GM21390 (cell line): ENCODE results near the gene ABR.
"Not testable (repeated sequence)": the region's sequence is repeated elsewhere in the genome, so short reads cannot be mapped to it uniquely, and the experiment has no call there.

Experiments used
- ATAC-seq: cut with Tn5 transposase; IDR thresholded peaks from one replicate; pipeline ENCODE4 v1.9.1; 2021; ENCODE audit not compliant: unreplicated experiment

Gene ABR

DNA sequence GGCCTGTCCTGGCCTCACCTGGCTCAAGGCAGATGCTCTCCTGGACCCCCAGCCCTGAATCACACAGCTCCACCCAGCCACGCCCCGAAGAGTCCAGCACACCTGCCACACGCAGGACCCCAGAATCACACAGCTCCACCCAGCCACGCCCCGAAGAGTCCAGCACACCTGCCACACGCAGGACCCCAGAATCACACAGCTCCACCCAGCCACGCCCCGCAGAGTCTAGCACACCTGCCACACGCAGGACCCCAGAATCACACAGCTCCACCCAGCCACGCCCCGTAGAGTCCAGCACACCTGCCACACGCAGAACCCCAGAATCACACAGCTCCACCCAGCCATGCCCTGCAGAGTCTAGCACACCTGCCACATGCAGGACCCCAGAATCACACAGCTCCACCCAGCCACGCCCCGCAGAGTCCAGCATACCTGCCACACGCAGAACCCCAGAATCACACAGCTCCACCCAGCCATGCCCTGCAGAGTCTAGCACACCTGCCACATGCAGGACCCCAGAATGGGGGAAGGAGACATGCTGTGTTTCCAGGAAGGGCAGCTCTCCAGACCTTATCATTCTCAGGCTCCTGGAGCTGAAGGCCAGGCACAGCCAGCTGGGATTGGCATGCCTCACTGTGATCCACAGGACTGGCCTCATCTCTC lies 105.7 kb downstream of the ABR start:
- ATAC-seq: not testable (repeated sequence)

DNA sequence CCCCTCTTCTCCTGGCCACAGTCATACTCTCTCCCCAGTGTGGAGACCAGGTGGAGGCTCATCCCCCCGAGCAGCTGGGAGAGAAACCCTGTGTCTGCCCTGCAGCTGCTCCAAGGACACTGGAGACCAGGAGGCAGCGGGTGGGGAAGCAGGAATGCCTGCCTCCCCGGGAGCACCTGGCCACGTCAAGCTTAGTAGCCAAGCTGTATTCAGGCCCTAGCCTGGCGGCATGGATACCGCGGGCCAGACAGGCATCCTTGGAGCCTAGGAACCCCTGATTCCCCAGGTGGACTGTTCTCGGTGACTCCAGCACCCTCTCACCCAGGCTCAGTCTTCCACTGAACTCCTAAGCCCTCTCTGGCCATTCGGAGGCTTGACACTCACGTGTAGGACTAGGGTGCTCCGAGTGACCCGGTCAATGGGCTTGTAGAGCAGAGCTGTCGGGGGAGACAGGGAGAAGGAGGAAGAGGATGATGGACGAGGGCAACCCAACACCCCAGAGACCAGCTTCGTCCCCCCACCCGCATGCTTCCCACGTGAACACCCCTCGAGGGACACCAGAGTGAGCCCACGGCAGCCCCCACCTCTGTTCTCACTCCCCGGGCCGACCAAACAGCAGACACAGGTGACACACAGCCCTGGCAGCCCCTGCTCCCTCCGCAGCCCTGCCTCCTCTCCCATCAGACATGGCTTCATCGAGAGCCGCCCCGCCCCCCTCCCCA lies 106.4 kb downstream of the ABR start:
- ATAC-seq: no peak

DNA sequence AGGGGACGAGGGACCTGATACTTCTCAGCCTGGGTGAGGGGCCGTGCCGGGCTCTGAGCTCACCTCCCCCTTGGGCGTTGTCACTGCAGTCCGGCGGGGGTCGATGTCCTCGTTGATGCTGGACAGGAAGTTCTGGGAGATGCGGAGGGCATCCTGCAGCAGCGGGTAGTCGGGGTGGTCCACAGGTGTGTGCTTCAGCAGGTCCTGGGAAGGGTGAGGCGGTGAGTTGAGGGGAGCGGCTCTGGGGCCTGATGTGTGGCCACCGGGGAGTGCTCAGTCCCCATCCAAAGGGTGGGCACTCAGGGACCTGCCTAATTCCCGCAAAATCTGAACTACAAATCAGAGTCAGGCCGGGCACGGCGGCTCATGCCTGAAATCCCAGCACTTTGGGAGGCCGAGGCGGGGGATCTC lies 107.2 kb downstream of the ABR start:
- no peak for ATAC-seq

DNA sequence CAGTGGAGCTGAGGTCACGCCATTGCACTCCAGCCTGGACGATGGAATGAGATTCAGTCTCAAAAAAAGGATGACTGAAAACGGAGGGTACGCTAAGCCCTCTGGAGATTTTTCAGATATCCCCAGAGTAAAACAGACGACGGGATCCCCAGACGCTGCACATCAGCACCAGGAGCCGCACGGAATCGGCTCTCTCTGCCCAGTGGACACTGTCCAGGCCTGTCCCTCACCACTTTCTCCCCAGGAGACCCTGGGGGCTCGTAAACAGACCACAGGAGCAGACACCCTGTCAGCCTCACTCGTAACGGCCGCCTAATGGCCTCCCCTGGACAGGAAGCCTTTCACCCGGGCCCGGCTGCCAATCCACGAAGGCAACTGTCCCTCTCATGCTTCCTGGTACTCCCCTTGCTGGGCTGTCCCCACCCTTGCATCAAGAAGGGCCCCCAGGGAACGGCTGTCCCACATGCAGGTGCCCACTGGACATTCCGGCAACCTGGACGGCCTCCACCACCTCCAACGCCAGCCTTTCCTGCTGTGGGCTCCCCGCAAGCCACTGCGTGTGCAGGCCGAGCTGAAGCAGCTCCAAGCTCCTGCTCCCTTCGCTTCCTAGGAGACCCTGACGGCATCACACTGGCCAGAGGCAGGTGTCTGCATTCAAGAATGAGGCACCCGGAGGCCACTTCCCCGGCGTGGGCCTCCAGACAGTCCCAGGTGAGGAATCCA lies 108.5 kb downstream of the ABR start:
- no peak for ATAC-seq

DNA sequence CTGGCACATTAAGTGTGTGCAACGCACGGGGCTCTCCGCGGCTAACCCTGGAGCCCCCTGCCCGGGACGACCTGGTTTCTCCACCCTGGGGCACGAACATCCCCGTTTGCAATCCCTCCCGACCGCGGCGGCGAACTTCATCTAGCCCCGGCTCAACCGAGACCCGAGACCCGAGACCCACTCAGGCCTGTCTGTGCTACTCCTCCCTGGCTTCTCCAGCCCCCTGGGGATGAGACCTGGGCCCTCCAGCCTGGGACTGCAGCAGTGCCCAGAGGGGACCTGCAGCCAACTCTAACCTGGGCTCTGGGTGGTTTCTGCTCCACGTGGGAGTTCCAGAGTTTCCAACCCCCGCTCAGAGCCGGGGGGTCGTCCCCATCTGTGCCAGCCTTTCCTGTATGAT lies 109.4 kb downstream of the ABR start:
- no peak for ATAC-seq

DNA sequence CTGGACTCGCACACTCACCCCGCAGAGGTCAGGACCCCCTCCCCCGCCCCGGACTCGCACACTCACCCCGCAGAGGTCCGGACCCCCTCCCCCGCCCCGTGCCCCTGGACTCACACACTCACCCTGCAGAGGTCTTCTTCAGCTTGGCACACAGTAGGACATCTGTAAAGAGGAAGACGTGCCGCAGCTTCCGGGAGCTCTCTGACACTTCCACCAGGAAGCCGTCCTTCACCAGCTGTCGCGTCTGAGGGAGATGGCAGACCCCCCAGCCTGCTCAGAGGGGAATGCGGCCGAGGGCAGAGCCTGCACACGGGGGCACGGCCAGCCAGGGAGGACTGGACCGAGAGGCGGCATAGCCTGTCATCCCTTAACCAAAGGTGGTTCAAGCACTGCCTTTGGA lies 109.9 kb downstream of the ABR start:
- no peak for ATAC-seq

DNA sequence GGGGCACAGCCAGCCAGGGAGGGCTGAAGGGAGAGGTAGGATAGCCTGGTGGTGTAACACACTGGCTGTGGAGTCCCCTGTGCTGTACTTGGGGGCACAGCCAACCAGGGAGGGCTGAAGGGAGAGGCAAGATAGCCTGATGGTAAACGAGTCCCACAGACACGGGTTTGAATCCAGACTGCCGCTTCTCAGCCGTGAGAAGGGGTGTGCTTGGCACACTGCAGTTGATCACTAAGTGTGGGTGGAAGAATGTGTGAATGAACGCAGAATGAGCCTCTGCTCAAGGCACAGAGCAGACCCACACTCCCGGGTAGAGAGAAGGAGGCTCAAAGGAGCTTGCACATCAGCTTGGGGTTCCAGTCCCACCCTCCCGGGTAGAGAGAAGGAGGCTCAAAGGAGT lies 111.4 kb downstream of the ABR start:
- ATAC-seq: no peak

DNA sequence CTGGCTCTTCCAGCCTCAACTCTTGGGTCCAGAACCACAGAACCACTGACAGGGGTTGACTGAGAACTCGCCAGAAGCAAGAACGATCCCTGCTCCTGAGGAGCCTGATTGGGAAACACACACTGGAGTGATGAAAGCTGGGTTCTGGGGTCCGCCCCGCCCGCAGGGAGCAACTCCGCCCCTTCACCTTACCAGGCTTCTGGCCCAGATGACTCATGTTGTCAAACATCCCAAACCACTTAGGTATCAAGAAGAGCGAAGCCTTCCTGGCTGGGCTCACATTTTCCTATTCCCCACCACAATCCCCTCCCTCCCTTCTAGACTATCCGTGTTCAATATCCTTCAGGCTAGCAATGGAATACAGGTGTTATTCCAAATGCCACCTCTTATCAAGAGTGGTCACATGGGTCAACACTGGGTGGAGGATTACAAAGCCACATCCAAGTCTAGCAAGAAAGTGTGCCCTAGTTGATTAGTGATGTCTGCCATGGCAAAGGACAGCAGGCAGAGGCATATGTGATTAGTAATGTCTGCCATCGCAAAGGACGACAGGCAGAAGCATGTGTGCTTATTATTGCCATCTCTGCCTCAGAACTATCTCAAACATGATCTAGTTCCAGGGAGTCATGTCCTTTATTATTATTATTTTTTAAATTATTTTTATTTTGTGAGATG lies 112.4 kb downstream of the ABR start:
- no peak for ATAC-seq

DNA sequence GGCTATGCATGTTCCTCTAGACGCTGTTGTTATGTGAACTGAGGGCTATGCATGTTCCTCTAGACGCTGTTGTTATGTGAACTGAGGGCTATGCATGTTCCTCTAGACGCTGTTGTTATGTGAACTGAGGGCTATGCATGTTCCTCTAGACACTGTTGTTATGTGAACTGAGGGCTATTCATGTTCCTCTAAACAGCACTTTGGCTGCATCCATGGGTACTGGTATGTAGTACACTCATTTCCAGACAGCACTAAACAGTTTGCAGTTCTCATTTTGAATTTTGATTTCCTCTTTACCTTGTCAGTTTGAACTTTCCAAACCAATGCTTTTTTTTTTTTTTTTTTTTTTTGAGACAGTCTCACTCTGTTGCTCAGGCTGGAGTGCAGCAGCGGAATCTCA lies 114.4 kb downstream of the ABR start:
- ATAC-seq: not testable (repeated sequence)

DNA sequence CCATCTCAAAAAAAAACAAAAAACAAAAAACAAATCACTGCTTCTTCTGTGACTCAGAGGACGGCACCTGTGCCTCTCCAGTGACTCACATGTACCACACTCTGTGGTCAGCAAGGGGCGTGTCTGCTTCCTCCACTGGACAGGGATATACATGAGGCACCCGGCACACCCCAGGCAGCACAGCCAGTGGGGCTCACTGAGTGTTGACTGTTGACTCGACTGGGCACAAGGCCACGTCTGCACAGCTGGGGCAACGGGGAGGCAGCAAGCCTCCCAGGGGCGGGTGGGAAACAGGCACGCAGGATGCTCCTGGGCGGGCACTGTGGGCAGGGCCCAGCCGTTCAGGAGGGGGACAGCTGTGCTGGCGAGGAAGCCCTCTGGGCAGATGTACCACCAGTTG lies 118.8 kb downstream of the ABR start:
- ATAC-seq: no peak

DNA sequence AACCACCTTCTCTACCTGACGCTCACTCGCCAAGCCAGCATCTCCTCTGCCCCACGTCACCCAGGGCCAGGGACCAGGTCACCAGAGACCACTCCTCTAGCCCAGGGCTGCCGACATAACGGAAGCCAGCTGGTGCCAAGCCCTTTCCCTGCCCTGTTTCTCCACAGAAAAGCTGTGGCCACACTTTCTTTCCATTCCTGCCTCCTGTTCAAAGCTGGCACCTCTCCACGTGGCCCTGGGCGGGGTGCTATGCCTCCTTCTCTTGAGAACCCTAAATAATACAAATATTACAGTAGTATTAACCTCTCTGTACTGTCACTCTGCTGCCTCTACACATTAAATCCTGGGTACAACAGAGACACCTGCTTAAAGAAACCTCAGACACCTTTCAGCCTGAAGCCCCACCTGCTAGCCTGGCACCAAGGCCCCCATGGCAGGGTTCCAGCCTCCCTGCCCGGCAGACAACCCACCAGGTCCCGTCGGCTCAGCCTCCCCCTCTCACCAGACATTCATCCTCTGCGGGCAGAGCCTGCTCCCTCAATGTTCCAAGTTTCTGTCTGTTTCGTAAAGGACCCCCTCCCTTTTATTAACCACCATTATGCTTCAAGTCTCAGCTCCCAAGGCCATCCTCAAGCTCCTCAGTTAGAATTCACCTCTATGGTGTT lies 120.5 kb downstream of the ABR start:
- no peak for ATAC-seq

DNA sequence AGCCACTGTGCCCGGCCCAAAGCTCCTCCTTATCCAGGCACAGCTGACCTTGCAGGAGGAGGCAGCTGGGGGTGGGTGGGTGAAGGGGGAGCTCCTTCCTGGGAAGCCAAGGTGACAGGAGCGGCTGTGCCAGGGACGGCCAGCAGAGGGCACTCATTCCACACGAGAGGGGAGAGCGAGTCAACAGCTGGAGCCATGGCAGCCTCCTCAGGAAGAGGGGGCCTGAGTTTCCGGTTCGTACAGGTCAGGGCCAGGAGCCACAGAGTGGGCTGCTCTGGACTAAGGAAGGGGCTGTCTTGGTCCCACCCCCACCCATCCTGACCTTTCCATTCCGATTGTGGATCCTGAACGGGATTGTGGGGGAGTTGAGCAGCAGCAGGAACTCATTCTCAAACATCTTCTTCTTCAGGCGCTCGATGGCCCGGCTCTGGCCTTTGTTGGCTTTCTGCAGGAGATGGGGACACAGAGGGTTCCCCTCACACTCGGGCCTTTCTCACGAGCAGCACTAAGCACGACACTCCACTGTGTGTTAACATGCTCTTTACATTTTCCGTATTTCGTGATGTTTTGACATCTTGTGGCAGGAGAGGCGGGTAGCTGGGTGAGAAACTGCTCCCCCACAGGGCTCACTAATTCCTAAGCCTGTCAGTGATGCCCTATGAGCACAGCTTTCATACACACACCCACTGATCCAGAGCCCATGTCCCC lies 121.2 kb downstream of the ABR start:
- no peak for ATAC-seq

DNA sequence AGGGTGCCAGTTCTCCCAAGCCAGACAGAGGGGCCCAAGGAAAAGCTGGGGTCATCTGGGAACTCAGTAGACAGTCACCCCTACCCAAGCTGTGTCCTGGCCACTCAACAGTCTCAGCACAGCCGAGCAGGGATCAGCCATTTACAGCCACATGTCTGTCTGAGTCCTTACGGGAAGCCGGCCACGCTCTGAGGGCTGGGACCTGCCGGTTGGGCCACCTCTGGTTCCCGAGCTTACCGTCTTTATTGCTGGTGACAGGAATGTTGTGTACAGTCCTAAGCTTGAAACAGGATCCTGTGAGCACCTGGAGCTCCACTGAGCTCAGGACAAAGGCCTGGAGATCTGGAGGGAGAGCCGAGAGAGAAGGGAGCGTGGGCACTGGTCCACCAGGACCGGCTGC lies 123.0 kb downstream of the ABR start:
- no peak for ATAC-seq

DNA sequence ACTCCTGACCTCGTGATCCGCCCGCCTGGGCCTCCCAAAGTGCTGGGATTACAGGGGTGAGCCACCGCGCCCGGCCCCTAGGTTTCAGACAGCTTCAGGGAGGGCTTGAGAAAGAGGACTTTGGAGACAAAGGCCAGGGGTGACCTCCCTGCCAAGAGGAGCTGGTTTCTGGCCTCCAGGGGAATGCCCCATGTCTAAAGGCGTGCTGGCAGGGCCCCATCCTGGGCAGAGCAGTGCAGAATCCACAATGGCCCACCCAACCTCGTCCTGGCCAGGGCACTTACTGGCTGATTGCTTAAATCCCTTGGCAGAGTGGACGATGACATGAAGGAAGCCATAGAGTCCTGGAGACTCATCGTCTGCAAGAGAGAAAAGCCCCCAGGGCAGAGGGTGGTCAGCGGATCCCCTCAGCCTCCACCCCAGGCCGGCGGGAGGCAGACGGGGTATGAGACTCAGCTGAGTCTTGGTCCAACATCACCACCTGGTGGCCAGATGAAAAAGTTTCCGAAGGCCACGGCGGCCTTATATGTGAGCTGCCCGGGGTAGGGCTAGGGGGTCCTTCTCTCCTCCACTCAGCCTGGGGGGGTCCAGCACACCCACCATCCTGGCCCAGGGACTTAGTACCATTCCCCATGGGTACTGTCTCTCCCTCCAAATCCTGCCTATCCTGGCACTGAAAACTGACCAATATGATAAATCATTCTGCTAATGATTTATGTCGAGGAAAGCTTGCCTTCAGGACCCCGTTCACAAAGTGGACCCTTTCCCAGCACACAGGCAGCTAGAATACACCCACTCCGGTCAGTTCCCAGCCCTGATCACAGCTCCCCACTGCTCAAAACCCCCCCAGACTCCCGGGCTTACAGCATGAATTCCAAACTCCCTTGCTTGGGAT lies 123.8 kb downstream of the ABR start:
- ATAC-seq: no peak

DNA sequence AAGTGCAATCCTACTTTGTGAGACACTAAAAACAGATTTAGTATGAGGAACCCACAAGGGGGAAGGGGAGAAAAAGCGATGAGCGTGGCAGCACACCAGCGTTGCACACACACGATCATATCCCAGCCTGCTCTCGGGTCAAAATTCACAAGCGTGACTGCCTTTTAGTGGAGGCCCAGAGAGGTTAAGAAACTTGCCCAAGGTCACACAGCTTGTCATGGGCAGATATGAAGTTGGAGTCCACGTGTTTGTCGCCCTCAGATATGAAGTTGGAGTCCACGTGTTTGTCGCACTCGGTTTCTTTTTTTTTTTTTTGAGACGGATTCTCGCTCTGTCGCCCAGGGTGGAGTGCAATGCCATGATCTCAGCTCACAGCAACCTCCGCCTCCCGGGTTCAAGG lies 124.5 kb downstream of the ABR start:
- no peak for ATAC-seq

DNA sequence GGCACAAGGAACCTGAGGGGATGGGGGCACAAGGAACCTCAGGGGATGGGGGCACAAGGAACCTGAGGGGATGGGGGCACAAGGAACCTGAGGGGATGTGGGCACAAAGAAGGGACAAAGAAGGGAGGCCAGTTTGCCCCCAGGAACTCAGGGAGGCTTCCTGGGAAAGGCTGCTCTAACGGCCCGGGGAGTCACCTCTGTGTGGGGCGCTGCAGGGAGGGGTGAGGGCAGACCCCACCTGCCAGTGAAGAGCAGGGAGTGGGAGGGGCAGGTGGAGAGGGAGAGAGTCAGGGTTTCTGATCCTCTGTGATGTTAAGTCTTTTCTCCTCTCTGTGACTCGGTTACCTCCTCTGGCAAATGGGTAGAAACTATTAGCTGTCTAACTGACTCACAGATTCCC lies 125.1 kb downstream of the ABR start:
- ATAC-seq: no peak

DNA sequence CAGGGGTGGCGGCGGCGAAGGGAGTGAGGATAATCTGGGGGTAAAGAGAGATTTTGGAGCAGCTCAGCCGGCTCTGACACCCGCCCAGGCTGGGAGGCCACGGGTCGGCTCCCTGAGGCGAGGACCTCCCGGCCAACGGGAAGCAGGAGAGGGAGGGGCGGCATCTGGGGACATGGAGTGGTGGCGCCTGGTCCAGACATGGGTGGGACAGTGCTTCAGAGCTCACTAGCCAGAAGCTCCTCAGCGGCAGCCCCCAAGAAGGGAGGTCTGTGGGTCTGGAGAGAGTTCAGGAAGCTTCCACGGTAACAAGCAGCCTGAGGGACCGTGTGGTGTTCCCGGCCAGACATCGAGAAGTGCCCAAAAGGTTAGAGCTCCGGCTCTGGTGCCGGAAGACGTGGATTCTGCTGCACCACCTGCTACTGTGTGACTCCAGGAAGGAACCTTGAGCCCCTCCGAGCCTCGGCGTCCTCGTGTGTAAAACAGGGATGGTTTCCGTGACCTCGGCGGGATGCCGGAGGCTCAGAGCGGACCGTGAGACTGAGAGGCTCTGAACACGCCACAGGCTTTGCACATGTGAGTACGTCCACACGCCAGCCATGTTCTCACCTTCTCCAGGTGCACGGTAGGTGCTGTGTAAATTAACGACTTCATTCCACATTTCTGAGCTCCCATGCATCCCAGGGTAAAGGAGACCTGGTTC lies 126.0 kb downstream of the ABR start:
- no peak for ATAC-seq

DNA sequence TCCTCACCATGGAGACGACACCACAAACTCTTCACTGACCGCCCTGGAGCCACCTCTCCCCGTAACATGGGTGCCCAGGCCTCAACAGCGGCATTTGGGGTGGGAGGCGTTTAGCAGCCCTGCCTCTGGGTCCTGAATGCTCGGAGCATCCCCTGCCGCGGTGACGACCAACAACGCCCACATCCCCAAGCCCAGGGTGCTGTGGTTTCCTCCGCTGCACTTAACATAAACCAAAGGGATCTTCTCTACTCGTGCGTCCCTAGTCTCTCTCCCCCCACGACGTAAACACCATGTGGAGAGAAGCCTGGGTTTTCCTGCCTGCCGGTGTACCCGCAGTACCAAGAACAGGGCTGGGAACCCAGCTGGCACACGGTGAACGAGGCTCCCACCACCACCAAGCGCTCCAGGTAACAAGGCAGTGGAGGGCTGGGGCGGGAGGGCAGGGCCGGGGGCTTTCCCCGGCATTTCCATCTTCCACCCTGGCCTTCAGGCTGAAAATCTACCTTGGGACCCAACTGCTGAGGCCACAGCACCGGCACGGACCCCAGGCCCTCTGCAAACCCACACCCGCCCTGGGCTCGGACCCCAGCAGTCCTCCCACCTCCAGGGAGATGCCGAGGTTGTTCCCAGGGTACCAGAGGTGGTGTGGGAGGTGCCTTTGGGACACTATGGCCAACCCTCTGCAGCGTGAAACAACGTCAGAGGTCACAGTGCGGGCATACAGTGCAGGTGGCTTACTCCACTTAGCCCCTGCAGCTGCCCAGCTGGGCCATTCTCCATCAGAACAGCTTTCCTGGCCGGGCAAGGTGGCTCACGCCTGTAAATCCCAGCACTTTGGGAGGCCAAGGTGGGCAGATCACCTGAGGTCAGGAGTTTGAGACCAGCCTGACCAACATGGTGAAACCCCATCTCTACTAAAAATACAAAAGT lies 128.5 kb downstream of the ABR start:
- no peak for ATAC-seq
